Epithelial cell of umbilical artery (primary cell): ENCODE measurements around the gene SRP19. TPM values are rescaled to one million over a fixed set of nuclear protein-coding genes. Genes with fewer than 3 reads are reported as not detected.

Experiments
- total RNA-seq: library from RNA; depleted of rRNA; stranded (reverse); fragments of >200 nt; gene quantifications from 2 replicates; pipeline ENCODE4 v1.2.3, GENCODE V29; 2014

SRP19 gene
- total RNA-seq: 117 and 138 TPM in 2 replicates

DNA sequence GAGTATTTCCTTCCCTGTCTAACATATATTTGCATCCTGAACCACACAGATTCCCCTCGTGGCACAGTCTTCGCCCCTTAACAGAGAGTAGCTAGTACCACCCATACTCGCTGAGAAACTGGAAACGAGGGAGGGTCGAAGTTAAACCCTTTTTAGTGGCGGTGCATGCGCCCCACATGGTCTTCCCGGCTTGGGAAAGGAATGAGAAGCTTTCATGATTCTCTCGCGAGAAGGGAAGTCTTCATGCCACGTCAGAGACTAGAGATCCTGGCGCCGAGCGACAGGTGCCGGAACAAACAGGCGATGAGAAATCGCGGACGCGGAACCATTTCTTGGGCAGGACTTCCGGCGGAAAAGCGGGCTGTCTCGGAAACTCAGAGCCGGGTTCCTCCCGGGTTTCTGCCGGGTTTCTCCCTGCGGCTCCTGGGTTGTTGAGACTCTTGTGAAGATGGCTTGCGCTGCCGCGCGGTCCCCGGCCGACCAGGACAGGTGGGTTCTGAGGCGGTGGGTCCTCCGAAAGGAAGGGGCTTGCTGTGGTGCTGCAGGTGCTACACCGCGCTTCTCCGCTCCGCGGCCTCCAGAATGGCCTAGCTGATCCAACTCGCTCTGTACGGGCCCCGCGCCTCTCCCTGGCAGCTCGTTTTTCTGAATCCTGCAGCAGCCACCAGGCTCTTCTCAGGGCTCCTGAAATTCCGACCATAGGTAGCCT, at the start of gene SRP19:
TSS of gene SRP19 (plus strand) at position 359 of the 709 bp plus-strand sequence. CDS start at position 449, 90 bp downstream.

Other genes with a start within 250 kb of the SRP19 start
- 49.4 and 56.1 TPM in 2 replicates for gene APC, start 123.4 kb upstream of the SRP19 start, total RNA-seq
- gene REEP5, start 60.9 kb downstream of the SRP19 start, total RNA-seq: 44.5 and 51.0 TPM in 2 replicates
- gene DCP2, start 115.5 kb downstream of the SRP19 start, total RNA-seq: 32.2 and 42.1 TPM in 2 replicates